ENCODE measurements around the gene YRDC. TPM values are rescaled to one million over a fixed set of nuclear protein-coding genes. Genes with fewer than 3 reads are reported as not detected.

YRDC gene
- total RNA-seq, 1 donor from 2014 or later: 12.9 TPM

GRCh38 chr1:37845049-37845646 lies 37.1 kb upstream of the YRDC start:
- no peaks in the 10 kb centered on the region for H3K9me3 ChIP-seq (ENCODE audit: low read depth)
- H3F3A ChIP-seq (ENCODE audit: low read depth): no peaks in the 10 kb centered on the region
- H3K4me2 ChIP-seq: no peak overlapping the region
- H3K4me1 ChIP-seq: no peaks in the 10 kb centered on the region
- no peaks in the 10 kb centered on the region for H3K27me3 ChIP-seq
- H3K4me3 Mint-ChIP-seq: no peak overlapping the region
- no peak for DNase-seq (ENCODE audit: low spot score)
- H4K20me1 ChIP-seq (ENCODE audit: low read depth): peaks cover 74% of the 10 kb centered on the region
- no peak for TF ChIP-seq EZH2 (IDR thresholded peaks at IDR 0.05)
- no peak for TF ChIP-seq EZH2phosphoT487 (IDR thresholded peaks at IDR 0.05)
- TF ChIP-seq, protein P1, sequence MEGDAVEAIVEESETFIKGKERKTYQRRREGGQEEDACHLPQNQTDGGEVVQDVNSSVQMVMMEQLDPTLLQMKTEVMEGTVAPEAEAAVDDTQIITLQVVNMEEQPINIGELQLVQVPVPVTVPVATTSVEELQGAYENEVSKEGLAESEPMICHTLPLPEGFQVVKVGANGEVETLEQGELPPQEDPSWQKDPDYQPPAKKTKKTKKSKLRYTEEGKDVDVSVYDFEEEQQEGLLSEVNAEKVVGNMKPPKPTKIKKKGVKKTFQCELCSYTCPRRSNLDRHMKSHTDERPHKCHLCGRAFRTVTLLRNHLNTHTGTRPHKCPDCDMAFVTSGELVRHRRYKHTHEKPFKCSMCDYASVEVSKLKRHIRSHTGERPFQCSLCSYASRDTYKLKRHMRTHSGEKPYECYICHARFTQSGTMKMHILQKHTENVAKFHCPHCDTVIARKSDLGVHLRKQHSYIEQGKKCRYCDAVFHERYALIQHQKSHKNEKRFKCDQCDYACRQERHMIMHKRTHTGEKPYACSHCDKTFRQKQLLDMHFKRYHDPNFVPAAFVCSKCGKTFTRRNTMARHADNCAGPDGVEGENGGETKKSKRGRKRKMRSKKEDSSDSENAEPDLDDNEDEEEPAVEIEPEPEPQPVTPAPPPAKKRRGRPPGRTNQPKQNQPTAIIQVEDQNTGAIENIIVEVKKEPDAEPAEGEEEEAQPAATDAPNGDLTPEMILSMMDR (IDR thresholded peaks at IDR 0.05): no peak
- H3K79me2 ChIP-seq (ENCODE audit: low read depth): peaks cover 51% of the 10 kb centered on the region
- no peaks in the 10 kb centered on the region for H3K36me3 Mint-ChIP-seq
- H3K9me3 Mint-ChIP-seq: no peaks in the 10 kb centered on the region
- no peak overlapping the region for H3K27ac ChIP-seq
- no peaks in the 10 kb centered on the region for H3K27me3 Mint-ChIP-seq (ENCODE audit: insufficient read depth, low read depth)
- no peak overlapping the region for H3K27ac Mint-ChIP-seq
- H3K4me3 ChIP-seq: no peak overlapping the region
- H2AFZ ChIP-seq (replicated peaks): no peak overlapping the region
- H3K36me3 ChIP-seq: no peaks in the 10 kb centered on the region
- no peak overlapping the region for H3K9ac ChIP-seq
- no peaks in the 10 kb centered on the region for H3K4me1 Mint-ChIP-seq

- TF ChIP-seq, protein P1 (IDR thresholded peaks at IDR 0.05): no peak
- TF ChIP-seq EZH2phosphoT487 (IDR thresholded peaks at IDR 0.05) (no peak), EZH2 (IDR thresholded peaks at IDR 0.05) (no peak)
- H3K9me3 Mint-ChIP-seq: no peaks in the 10 kb centered on the region
- no peaks in the 10 kb centered on the region for H3K4me1 Mint-ChIP-seq
- H2AFZ ChIP-seq (replicated peaks): no peak overlapping the region
- no peaks in the 10 kb centered on the region for H3F3A ChIP-seq (ENCODE audit: low read depth)
- no peaks in the 10 kb centered on the region for H3K27me3 Mint-ChIP-seq (ENCODE audit: insufficient read depth, low read depth)
- no peaks in the 10 kb centered on the region for H3K36me3 ChIP-seq
- no peaks in the 10 kb centered on the region for H3K4me1 ChIP-seq
- no peak overlapping the region for H3K4me3 ChIP-seq
- no peaks in the 10 kb centered on the region for H3K9me3 ChIP-seq (ENCODE audit: low read depth)
- DNase-seq (ENCODE audit: low spot score): no peak
- H3K36me3 Mint-ChIP-seq: no peaks in the 10 kb centered on the region
- no peak overlapping the region for H3K27ac Mint-ChIP-seq
- H3K27me3 ChIP-seq: no peaks in the 10 kb centered on the region
- H3K9ac ChIP-seq: no peak overlapping the region
- peaks cover 48% of the 10 kb centered on the region for H3K79me2 ChIP-seq (ENCODE audit: low read depth)
- H4K20me1 ChIP-seq (ENCODE audit: low read depth): peaks cover 69% of the 10 kb centered on the region
- H3K27ac ChIP-seq: no peak overlapping the region
- no peak overlapping the region for H3K4me2 ChIP-seq
- no peak overlapping the region for H3K4me3 Mint-ChIP-seq
These were observed 36.5 kb upstream of the YRDC start for GRCh38 chr1:37844536-37844935.

DNA sequence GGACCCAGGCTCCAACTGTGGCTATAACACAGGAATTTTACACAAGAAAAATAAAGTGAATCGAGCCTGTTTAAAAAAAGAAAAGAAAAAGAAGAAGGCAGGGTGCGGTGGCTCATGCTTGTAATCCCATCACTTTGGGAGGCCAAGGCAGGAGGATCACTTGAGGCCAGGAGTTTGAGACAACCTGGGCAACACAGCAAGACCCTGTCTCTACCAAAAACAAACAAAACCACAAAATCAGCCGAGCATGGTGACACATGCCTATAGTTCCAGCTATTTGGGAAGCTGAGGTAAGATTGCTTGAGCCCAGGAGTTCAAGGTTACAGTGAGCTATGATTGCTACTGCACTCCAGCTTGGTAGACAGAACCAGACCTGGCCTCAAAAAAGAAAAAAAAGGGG lies 33.6 kb upstream of the YRDC start:
- no peak for TF ChIP-seq EZH2 (IDR thresholded peaks at IDR 0.05)
- no peak for TF ChIP-seq EZH2phosphoT487 (IDR thresholded peaks at IDR 0.05)
- TF ChIP-seq, protein P1 (IDR thresholded peaks at IDR 0.05): no peak
- H3F3A ChIP-seq (ENCODE audit: low read depth): no peaks in the 10 kb centered on the region
- H3K79me2 ChIP-seq (ENCODE audit: low read depth): peaks cover 25% of the 10 kb centered on the region
- no peak overlapping the region for H3K27ac Mint-ChIP-seq
- H3K36me3 Mint-ChIP-seq: no peaks in the 10 kb centered on the region
- no peak overlapping the region for H3K27ac ChIP-seq
- no peak overlapping the region for H3K4me2 ChIP-seq
- no peaks in the 10 kb centered on the region for H3K9me3 Mint-ChIP-seq
- H3K4me1 Mint-ChIP-seq: no peaks in the 10 kb centered on the region
- peaks cover 3% of the 10 kb centered on the region for H3K27me3 Mint-ChIP-seq (ENCODE audit: insufficient read depth, low read depth)
- H3K4me3 Mint-ChIP-seq: no peak overlapping the region
- H3K36me3 ChIP-seq: no peaks in the 10 kb centered on the region
- H3K9ac ChIP-seq: no peak overlapping the region
- no peaks in the 10 kb centered on the region for H3K27me3 ChIP-seq
- no peak for DNase-seq (ENCODE audit: low spot score)
- peaks cover 45% of the 10 kb centered on the region for H4K20me1 ChIP-seq (ENCODE audit: low read depth)
- no peaks in the 10 kb centered on the region for H3K9me3 ChIP-seq (ENCODE audit: low read depth)
- no peak overlapping the region for H2AFZ ChIP-seq (replicated peaks)
- H3K4me3 ChIP-seq: no peak overlapping the region
- H3K4me1 ChIP-seq: no peaks in the 10 kb centered on the region
